Measurements from ENCODE around the gene PDCD2. TPM values are rescaled to one million over a fixed set of nuclear protein-coding genes. Genes with fewer than 3 reads are reported as not detected.
A peak's percentile ranks its signal among the peaks of the same experiment; 100 is the strongest.
"Not testable (repeated sequence)": the region's sequence is repeated elsewhere in the genome, so short reads cannot be mapped to it uniquely, and the experiment has no call there.

Gene PDCD2
- total RNA-seq, 1 experiment from 2014 or later, result 131 TPM

DNA sequence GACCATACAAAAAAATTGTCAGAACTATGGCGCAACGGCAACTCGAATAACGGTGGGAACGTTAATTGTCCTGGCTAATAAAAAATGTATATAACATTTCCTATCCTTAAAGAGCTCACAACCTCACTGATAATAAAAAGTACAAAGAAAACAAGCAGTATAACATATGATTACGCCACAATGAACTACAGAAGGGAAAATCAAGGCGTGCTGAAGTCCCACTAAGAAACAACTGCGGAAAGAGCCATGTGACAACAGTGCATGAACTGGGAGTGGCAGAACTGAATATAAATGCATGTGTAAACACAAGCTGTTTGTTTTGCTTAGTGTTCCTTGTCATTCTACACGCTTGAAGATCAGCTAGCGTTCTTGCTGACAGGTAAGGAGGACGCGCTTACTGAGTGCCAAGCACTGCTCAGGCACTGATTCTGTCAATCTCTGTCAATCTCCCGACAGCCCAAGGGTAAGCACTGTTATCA, 30.9 kb downstream of the PDCD2 start:
- DNase-seq (ENCODE audit: low spot score), result no peak
- in situ Hi-C loops (cut with HindIII; ENCODE audit: low sequenced_read_pairs), result no loop called here

DNA sequence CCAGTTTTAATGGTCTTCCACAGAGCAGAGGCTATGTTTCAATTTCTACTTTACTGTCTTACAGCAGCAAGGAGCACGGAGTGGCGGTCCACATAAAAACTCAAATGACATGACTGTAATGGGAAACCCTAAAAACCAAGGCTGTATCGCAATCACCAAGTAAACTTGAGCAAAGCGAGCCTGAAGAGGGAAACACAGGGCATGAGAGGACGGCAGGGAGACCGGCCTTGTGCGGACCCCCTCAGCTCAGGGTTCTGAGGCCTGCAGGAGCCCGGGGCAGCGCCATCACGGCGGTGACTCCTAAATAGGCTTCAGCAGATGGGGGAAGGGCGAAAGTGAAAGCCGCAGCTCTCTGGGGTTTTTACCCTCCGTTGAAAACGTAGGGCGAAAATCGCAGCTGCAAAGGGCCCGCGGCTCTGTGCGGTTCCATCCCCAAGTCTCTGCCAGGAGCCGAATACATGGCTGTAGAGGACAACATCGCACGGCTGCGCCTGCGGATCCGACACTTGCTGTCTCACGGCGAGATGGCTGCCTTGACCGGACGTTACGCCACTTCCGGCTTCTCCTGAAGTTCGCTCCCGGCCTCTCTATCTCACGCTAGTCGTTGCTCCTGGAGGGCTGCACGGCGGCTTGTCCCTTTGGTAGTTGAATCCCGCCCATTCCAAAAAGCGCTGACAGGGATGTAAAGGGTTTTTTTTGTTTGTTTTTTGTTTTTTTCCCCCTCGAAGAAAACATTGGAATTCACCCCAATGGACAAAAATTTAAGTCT, 31.5 kb downstream of the PDCD2 start, which contains the start of gene PSMB1:
Gene PSMB1 (minus strand): TSS at position 543 of the 769 bp plus-strand sequence. CDS start 65 bp downstream, at position 478.
- in situ Hi-C loops (cut with HindIII; ENCODE audit: low sequenced_read_pairs), result no loop called here

DNA sequence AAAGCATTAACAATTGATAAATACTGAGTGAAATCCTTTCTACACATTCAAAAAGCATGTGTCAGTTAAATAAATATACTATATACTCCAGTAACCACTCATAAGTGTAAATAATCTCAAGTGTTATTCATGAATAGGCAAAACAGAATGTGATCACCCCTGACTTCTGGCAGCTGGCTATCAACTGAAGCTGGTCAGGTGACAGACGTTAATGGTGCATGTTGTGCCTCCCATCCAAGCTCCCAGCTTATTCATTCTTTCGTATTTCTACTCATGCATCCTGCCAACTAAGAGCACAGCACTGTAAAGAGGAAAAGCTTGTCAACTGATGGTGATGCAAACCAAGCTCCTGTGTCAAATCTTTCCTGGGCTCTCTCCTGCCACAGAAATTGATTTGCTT, 39.0 kb downstream of the PDCD2 start:
- DNase-seq (ENCODE audit: low spot score), result no peak
- in situ Hi-C loops (cut with HindIII; ENCODE audit: low sequenced_read_pairs), result no loop called here

More for the DNA sequence above, 31.5 kb downstream of the PDCD2 start, which contains the start of gene PSMB1:
- peak; percentile 98 for DNase-seq (ENCODE audit: low spot score)

DNA sequence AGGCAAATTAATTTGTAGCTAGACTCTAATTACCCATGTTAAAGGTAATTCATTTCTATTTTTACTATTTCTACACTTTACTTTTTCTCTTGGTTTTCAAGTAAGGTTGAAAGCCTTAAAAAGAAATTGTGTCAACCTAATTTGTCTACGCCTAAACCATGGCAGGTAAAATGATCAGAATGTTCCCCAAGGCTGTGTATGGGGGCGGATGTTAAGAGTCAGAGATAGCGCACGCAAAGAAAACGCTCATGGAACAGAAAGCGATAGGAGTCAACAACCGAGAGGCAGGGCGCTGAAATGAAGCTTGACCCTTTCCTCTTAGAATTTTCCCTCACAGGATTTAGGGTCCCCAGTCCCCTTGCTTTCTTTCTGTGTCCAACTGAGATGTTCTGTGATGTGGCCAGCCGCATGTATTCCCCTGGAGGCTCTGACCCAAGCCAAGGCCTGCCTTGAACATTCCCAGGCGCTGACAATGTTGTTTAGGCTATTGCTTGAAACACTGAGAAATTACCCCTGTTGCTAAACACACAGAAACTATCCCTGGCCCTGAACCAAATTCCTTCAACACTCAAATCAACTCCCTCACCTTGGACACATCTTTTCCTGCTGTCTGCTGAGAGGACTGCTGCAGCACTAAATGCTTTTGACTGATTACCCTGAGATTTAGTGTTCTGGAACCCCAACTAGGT, 42.3 kb downstream of the PDCD2 start:
- in situ Hi-C loops (cut with HindIII; ENCODE audit: low sequenced_read_pairs), result no loop called here
- DNase-seq (ENCODE audit: low spot score), result no peak

DNA sequence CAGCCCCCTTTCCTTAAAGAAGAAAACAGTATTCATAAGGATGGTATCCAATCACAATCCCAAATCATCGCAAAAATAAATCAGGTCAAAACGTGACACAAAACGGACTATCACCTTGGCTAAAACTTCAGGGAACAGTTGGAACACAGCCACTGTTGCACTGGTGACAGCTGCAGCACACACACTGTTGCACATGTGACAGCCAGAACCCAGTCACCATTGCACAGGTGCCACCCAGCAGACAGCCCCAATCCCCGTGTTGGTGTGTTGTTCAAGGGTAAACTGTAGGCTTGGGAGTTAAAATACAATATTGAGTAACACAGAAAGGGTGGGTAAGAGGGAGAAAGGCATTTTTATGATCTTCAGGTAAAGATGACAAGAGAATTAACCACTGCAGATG, 47.1 kb downstream of the PDCD2 start:
- DNase-seq (ENCODE audit: low spot score), result no peak
- in situ Hi-C loops (cut with HindIII; ENCODE audit: low sequenced_read_pairs), result no loop called here

DNA sequence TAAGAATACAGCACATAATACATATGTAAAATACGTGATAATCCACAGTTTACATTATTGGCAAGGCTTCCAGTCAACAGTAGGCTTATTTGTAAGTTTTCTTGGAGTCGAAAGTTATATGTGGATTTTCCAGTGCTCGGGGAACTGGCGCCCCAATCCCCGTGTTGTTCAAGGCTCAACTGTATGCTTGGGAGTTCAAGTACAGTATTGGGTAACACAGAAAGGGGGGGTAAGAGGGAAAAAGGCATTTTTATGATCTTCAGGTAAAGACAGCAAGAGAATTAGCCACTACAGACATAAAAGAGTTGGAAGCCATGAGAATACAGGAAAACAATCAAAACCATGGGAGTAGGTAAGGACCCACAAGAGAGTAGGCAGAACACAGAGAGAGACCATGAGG, 47.8 kb downstream of the PDCD2 start:
- in situ Hi-C loops (cut with HindIII; ENCODE audit: low sequenced_read_pairs), result no loop called here
- no peak for DNase-seq (ENCODE audit: low spot score)

DNA sequence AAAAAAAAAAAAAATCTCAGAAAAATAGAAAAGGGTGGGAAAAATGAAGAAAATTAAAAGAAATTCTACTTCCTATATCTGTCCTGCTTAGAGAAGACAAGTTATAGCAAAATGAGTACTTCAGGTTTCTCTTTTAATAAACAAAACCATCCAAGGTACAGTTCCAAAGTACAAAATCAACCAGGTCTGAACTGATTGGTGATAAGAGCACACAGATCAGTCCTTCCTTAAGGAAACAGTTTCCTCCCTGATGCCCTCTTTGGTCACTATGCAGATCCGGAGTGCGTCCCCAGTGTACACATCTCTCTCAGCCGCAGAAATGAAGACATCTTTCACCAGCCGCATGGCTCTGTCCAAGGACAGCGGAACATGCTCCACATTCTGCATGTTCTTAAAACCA, 49.4 kb downstream of the PDCD2 start:
- no peak for DNase-seq (ENCODE audit: low spot score)
- in situ Hi-C loops (cut with HindIII; ENCODE audit: low sequenced_read_pairs), result no loop called here

DNA sequence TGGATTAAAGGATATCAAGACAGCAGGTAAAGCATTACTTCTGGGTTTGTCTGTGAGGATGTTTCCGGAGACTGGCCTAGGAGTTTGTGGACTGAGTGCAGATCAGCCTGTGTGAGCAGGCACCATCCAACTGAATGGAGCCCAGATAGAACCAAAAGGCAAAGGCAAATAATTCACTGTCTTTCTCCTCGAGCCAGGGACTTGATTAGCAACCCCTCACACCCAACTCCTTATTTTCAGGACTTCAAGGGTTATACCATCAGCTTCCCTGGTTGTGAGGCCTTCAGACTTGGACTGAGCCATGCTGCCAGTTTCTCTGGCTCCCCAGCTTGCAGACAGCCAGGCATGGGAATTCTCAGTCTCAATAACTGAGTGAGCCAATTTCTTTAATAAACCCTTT, 50.6 kb downstream of the PDCD2 start:
- DNase-seq (ENCODE audit: low spot score), result no peak
- in situ Hi-C loops (cut with HindIII; ENCODE audit: low sequenced_read_pairs), result no loop called here

DNA sequence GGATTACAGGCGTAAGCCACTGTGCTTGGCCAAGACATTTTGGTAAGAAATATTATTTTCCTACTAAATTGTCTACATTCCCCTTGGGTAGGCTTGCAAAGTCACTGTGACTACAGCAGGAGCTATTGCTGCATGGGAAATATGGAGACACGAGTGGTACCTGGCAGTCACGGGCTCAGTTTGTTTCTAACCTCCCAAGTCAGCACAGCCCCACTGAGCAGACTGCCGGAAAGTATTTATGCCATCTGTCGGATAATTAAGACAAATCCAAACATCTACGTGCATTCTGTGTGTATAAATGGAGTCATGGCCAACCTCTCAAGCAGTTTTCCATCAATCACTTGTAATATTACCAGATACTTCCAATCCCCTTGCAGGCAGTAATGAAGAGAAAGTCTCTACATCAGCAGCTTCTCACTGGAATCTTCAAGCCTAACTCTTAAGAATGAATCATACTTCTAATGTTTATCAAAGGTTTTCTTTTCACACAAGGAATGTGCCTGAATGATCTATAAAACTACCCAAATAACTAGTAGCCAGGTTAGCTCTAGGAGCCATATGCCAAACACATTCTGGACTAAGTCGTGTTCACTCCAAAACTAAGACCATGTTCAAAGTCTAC, 51.5 kb downstream of the PDCD2 start:
- DNase-seq (ENCODE audit: low spot score), result peak; percentile 55
- in situ Hi-C loops (cut with HindIII; ENCODE audit: low sequenced_read_pairs), result no loop called here

DNA sequence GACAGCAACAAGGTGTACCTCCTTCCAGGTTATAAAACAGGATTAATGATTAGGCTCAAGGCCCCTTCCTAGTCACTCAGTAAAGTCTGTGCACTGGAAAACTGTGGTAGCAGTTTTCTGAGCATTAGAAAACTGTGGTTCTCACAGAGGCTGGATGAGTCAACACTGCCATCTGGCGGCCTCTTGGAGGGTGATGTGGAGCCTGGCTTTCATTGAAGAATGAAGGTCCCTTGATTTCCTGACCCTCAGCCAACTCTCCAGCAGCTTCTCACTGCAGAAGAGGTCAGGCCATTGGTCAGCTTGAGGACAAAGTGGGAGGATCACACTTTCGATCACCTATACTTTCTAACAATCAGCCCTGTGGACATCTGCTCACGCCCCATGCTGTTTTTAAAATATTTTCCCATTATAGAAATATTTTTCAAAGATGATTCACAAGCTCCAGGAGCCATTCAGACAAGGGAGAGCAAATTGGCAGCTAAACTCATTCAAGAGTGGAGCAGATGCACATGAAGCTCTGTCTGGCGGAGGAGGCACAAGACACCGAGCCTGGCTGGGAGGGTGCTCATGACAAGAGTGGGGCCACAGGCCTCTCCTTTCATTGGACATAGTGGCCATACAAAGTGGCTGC, 54.5 kb downstream of the PDCD2 start:
- DNase-seq (ENCODE audit: low spot score), result peak; percentile 86
- in situ Hi-C loops (cut with HindIII; ENCODE audit: low sequenced_read_pairs), result no loop called here

DNA sequence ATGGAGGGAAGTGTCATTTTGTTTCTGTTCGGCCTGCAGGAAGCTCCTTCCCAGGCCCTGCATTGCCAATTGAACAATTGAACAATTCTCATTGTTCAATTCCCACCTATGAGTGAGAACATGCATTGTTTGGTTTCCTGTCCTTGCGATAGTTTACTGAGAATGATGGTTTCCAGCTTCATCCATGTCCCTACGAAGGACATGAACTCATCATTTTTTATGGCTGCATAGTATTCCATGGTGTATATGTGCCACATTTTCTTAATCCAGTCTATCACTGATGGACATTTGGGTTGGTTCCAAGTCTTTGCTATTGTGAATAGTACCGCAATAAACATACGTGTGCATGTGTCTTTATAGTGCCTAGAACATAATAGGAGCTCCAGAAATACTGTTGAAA, 56.4 kb downstream of the PDCD2 start:
- DNase-seq (ENCODE audit: low spot score); in situ Hi-C loops (cut with HindIII; ENCODE audit: low sequenced_read_pairs): not testable (repeated sequence)

DNA sequence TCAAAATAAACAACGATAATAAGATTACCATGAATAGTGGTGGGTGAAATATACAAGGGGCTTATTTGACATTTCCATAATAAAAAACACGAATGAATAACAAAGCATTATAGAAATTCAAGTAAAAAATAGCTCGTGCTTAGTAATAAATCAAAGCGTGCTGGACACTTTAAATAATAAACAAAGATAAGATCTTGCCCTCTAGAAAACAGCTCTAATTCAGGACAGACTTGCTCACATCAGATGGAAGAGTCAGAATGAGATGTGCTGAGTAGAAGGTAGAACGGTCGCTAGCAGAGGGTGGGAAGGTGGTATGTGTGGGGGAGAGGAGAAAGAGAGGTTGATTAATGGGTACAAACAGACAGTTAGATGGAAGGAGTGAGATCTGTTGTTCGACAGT, 58.6 kb downstream of the PDCD2 start:
- in situ Hi-C loops (cut with HindIII; ENCODE audit: low sequenced_read_pairs), result no loop called here
- DNase-seq (ENCODE audit: low spot score), result no peak

Other genes starting within 250 kb of the PDCD2 start
- 829 and 913 TPM in 2 replicates for gene PSMB1, start 31.3 kb downstream of the PDCD2 start, total RNA-seq (2014; rRNA removed; shearing (Covaris generic))
- gene TBP, start 30.3 kb downstream of the PDCD2 start, total RNA-seq (2014; rRNA removed; shearing (Covaris generic)), result 32.8 and 37.8 TPM in 2 replicates